Tibial nerve (tissue), 4 donors: ENCODE measurements around the gene LOXL1. TPM values are rescaled to one million over a fixed set of nuclear protein-coding genes. Genes with fewer than 3 reads are reported as not detected.

Source experiments
- DNase-seq, 2 donors: peaks; one replicate each; pipeline ENCODE4 v3.0.0-alpha.2; 2019; ENCODE audit warnings: low spot score in 2 of 2
- H3K27ac ChIP-seq, 4 donors: fragments of 200-600 bp; sonication (generic) in 3 of 4; one replicate each; pipeline ENCODE4 v1.5.1; 2017 to 2019; ENCODE audit warnings: mild to moderate bottlenecking in 1 of 4
- H3K27me3 ChIP-seq, 2 donors: fragments of 200-600 bp; sonication (generic) in 1 of 2; one replicate each; pipeline versions ENCODE4 v1.5.1 to v1.6.0; 2017 to 2019
- H3K36me3 ChIP-seq, 3 donors: fragments of 200-600 bp; sonication (generic); one replicate each; pipeline ENCODE4 v1.5.1; 2018 to 2019
- H3K4me1 ChIP-seq, 4 donors: fragments of 200-600 bp; sonication (generic) in 3 of 4; one replicate each; pipeline ENCODE4 v1.5.1; 2017 to 2019
- H3K4me3 ChIP-seq, 4 donors: fragments of 200-600 bp; sonication (generic) in 3 of 4; one replicate each; pipeline ENCODE4 v1.5.1; 2017 to 2019; ENCODE audit warnings: mild to moderate bottlenecking in 1 of 4, moderate library complexity in 1 of 4
- H3K9me3 ChIP-seq, 4 donors: fragments of 200-600 bp; sonication (generic) in 3 of 4; one replicate each; pipeline ENCODE4 v1.5.1; 2017 to 2019
- EP300 ChIP-seq, 2 donors: sonication (generic); formaldehyde crosslinking; IDR thresholded peaks; one replicate each; pipeline ENCODE4 v1.6.1; 2017; ENCODE audit warnings: antibody characterized with exemption in 2 of 2, mild to moderate bottlenecking in 1 of 2
- POLR2A ChIP-seq, 2 donors: fragments of 450-650 bp; IDR thresholded peaks; one replicate each; pipeline ENCODE4 v1.6.1; 2017; ENCODE audit warnings: antibody characterized with exemption in 2 of 2, mild to moderate bottlenecking in 2 of 2, moderate library complexity in 2 of 2
- WGBS, 2 donors: methylation state at CpG; one replicate each; pipeline ENCODE4 v1.1.5; 2018; 5-methylcytosine and 5-hydroxymethylcytosine counted together
- total RNA-seq, 4 donors: library from RNA; depleted of rRNA; stranded (reverse); fragments of >200 nt; gene quantifications; one replicate each; pipeline ENCODE4 v1.1.0, GENCODE V29; 2016
- TF ChIP-seq, protein P1 (sequence below), 5 experiments: fragments of 200-600 bp in 3 of 5; fragments of 450-650 bp in 2 of 5; sonication (generic) in 3 of 5; IDR thresholded peaks; one replicate each; pipeline ENCODE4 v1.5.1; 2016 to 2019; ENCODE audit warnings: antibody characterized with exemption in 5 of 5, mild to moderate bottlenecking in 3 of 5, moderate library complexity in 2 of 5

Gene LOXL1
- total RNA-seq, 4 donors from 2014 or later, result 21.6 to 29.1 (median 24.4) TPM

DNA sequence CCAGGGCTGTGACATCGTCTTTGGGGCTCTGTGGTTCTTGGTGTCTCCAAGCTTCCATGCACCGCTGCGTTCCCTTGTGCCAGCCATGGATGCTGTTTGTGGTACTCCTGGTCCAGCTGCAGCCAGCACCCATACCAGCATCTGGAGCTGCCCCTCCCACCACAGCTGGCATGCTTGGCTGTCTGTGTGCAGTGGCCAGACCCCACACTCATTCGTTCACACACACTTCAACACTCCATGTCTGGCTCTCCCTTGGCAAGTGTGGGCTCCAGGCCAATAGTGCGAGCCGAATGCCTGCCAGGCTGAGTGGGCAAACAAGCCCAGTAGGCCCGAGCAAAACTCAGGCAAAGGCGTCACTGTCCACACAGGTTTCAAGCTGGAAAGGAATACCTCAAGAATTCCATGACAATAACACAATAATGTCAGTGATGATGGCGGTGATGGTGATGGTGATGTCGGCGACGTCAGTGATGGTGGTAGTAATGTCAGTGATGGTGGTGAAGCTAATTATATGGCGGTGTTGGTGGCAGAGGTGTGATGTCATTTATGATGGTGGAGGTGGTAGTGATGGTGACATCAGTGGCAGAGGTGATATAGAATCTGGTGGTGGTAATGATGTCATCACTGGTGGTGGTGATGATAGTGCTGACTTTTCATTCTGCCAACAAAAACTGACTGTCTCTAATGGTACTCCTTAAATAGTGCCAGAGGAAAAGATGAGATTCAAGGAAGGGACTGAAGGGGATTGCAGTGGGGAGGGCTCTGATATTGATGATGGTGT lies 33.6 kb upstream of the LOXL1 start:
- 86 to 88% methylated on average over 13 of the region's 13 CpGs for WGBS, 2 donors

GRCh38 chr15:73894133-73894814 lies 32.0 kb upstream of the LOXL1 start:
- no peaks in the 10 kb centered on the region for H3K36me3 ChIP-seq
- TF ChIP-seq EP300 (IDR thresholded peaks at IDR 0.05), result no peak
- TF ChIP-seq, protein P1, sequence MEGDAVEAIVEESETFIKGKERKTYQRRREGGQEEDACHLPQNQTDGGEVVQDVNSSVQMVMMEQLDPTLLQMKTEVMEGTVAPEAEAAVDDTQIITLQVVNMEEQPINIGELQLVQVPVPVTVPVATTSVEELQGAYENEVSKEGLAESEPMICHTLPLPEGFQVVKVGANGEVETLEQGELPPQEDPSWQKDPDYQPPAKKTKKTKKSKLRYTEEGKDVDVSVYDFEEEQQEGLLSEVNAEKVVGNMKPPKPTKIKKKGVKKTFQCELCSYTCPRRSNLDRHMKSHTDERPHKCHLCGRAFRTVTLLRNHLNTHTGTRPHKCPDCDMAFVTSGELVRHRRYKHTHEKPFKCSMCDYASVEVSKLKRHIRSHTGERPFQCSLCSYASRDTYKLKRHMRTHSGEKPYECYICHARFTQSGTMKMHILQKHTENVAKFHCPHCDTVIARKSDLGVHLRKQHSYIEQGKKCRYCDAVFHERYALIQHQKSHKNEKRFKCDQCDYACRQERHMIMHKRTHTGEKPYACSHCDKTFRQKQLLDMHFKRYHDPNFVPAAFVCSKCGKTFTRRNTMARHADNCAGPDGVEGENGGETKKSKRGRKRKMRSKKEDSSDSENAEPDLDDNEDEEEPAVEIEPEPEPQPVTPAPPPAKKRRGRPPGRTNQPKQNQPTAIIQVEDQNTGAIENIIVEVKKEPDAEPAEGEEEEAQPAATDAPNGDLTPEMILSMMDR (IDR thresholded peaks at IDR 0.05), result no peak
- TF ChIP-seq POLR2A (IDR thresholded peaks at IDR 0.05), result no peak
- no peaks in the 10 kb centered on the region for H3K4me1 ChIP-seq
- no peak for DNase-seq
- H3K27ac ChIP-seq, result no peak overlapping the region
- H3K9me3 ChIP-seq, result no peaks in the 10 kb centered on the region
- H3K4me3 ChIP-seq, result no peak overlapping the region
- 78 to 85% methylated on average over 12 of the region's 12 CpGs for WGBS, 2 donors
- H3K27me3 ChIP-seq, result peaks cover 0 to 5% of the 10 kb centered on the region in 2 donors

More for the DNA sequence above, 33.6 kb upstream of the LOXL1 start:
- DNase-seq, result no peak
- TF ChIP-seq EP300 (IDR thresholded peaks at IDR 0.05) (no peak), POLR2A (IDR thresholded peaks at IDR 0.05) (no peak)
- TF ChIP-seq, protein P1 (IDR thresholded peaks at IDR 0.05), result no peak
- Histone ChIP-seq H3K4me1 (no peaks in the 10 kb centered on the region), H3K9me3 (no peaks in the 10 kb centered on the region), H3K27me3 (peaks cover 0 to 5% of the 10 kb centered on the region in 2 donors), H3K27ac (no peak overlapping the region), H3K4me3 (no peak overlapping the region), H3K36me3 (no peaks in the 10 kb centered on the region)

GRCh38 chr15:73897441-73898261 lies 28.6 kb upstream of the LOXL1 start:
- no peak overlapping the region for H3K27ac ChIP-seq
- DNase-seq, result no peak
- no peaks in the 10 kb centered on the region for H3K4me1 ChIP-seq
- no peaks in the 10 kb centered on the region for H3K36me3 ChIP-seq
- H3K27me3 ChIP-seq, result no peaks in the 10 kb centered on the region
- H3K4me3 ChIP-seq, result no peak overlapping the region
- 57 to 70% methylated on average over 7 to 10 of the region's 15 CpGs for WGBS, 2 donors
- TF ChIP-seq EP300 (IDR thresholded peaks at IDR 0.05) (no peak), POLR2A (IDR thresholded peaks at IDR 0.05) (no peak)
- TF ChIP-seq, protein P1 (IDR thresholded peaks at IDR 0.05), result peak; percentile 31 to 57 (median 46)
- no peaks in the 10 kb centered on the region for H3K9me3 ChIP-seq

DNA sequence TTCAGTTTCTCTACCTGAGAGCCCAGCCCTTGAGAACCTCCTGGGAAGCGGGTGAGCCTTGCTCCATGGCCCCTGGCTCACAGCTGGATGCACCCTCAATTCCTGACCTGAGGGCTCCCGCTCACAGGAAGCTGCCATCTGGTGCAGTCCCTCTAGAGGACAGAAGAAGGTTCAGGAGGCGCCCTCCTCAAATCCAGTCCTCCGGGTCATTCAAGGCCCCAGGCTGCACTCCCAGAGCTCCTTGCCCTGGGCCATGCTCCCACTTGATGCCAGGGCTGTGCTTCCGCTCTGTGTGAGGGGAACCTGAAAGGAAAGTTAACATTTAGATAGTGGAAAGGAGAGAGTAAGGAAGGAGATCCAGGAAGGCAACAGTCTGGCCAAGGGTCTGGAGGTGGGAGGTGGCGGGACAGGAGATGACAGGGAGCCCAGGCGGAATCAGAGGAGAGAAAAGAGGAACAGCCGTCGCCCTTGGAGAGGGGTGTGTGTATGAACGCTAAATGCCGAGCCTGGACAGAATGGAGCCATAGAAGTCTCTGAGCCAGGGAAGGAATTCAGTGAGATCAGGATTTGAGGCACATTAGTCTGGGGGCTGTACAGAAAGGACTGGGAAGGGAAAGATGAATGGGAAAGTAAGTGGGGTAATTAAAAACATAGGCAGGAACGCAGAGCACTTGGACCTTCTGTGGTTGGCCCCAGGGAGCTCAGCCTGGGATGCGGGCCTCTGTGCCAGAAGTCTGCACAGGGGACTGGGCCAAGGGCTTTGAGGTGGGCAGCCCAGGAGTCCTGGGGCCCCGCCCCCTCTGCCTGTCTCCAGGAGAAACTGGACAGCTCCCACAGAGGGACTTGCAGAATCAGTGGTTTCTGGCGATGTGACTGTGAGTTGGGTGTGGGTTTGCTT lies 26.8 kb upstream of the LOXL1 start:
- WGBS, 2 donors, result 60% methylated on average over 15 of the region's 15 CpGs
- H3K4me1 ChIP-seq, result no peaks in the 10 kb centered on the region
- no peak overlapping the region for H3K4me3 ChIP-seq
- no peaks in the 10 kb centered on the region for H3K9me3 ChIP-seq
- no peaks in the 10 kb centered on the region for H3K27me3 ChIP-seq
- H3K27ac ChIP-seq, result no peak overlapping the region
- no peak for DNase-seq
- no peaks in the 10 kb centered on the region for H3K36me3 ChIP-seq
- TF ChIP-seq POLR2A (IDR thresholded peaks at IDR 0.05), result no peak
- TF ChIP-seq EP300 (IDR thresholded peaks at IDR 0.05), result no peak
- TF ChIP-seq, protein P1 (IDR thresholded peaks at IDR 0.05), result no peak
